ENCODE results near the gene CYP4A22. TPM values are rescaled to one million over a fixed set of nuclear protein-coding genes. Genes with fewer than 3 reads are reported as not detected.

Gene CYP4A22
- total and polyA plus RNA-seq, 9 of the 15 experiments (the other 6 are each of a cell fraction or from before 2014, with no cell fraction given): 0.07 TPM; not detected in 8

- TF ChIP-seq HDAC8 (tag; IDR thresholded peaks at IDR 0.05) (0 out of 2 replicates have a peak, but pooled peaks have one; percentile 48), ZMIZ1 (IDR thresholded peaks at IDR 0.05; ENCODE audit: low read depth in 2 of 2, low read length in 2 of 2) (peak in 1 of 2 experiments; percentile 100; a peak in 2 of 4 replicates), USF1 (CRISPR knock-in tag; IDR thresholded peaks at IDR 0.05) (peak; percentile 25; the same call in 1 of the 2 replicates), ESRRA (IDR thresholded peaks at IDR 0.05; ENCODE audit: borderline replicate concordance, low read depth) (peak; percentile 85; the same call in 1 of the 2 replicates), TAL1 (IDR thresholded peaks at IDR 0.05) (peak; percentile 100), STAT5A (IDR thresholded peaks at IDR 0.05; ENCODE audit: borderline replicate concordance, low read length) (peak; percentile 99), ZNF639 (CRISPR knock-in tag; conservative IDR thresholded peaks at IDR 0.05 in 1 of 2, IDR thresholded peaks at IDR 0.05 in 1 of 2) (peak in 1 of 2 experiments; percentile 98; a peak in 2 of 4 replicates), XRCC4 (IDR thresholded peaks at IDR 0.05; ENCODE audit: extremely low read depth, insufficient read depth, insufficient read length) (no peak), HDAC3 (IDR thresholded peaks at IDR 0.05; ENCODE audit: borderline replicate concordance, partially characterized antibody) (peak; percentile 100), PML (IDR thresholded peaks at IDR 0.05; ENCODE audit: low read length) (peak; percentile 100), CSDE1 (IDR thresholded peaks at IDR 0.05) (peak in 1 of 2 experiments; percentile 84; a peak in 1 of 4 replicates), ZNF384 (IDR thresholded peaks at IDR 0.05; ENCODE audit: low read depth, low read length) (peak; percentile 48), ARID2 (IDR thresholded peaks at IDR 0.05) (0 out of 2 replicates have a peak, but pooled peaks have one; percentile 23), PRDM10 (IDR thresholded peaks at IDR 0.05; ENCODE audit: partially characterized antibody) (no peak), POLR2H (tag; IDR thresholded peaks at IDR 0.05; ENCODE audit: low read depth) (no peak)
Measured at GRCh38 chr1:47181095-47181954, 44.1 kb downstream of the CYP4A22 start (continued).

Measured in K562 (cell line).